Psoas muscle (tissue), 8 donors: ENCODE data around the gene CCDC92. TPM values are rescaled to one million over a fixed set of nuclear protein-coding genes. Genes with fewer than 3 reads are reported as not detected.

ENCODE experiments used
- ATAC-seq, 4 donors: fragments of 200-7000 bp; cut with Tn5 transposase; one replicate each; pipeline ENCODE4 v1.9.1; 2020; ENCODE audit warnings: moderate library complexity in 3 of 4, mild to moderate bottlenecking in 2 of 4
- DNase-seq, 2 donors: peaks; one replicate each; pipeline ENCODE4 v3.0.0-alpha.2; 2020
- H3K27ac ChIP-seq: fragments of 200-600 bp; one replicate; pipeline ENCODE4 v1.8.0; 2022
- H3K27me3 ChIP-seq, 3 donors: fragments of 200-600 bp in 1 of 3; one replicate each; pipeline versions ENCODE4 v1.6.1 to v1.8.0; 2013 to 2022; ENCODE audit warnings: low read length in 2 of 3, mild to moderate bottlenecking in 2 of 3, moderate library complexity in 1 of 3; ENCODE audit not compliant: insufficient read depth in 3 of 3
- H3K36me3 ChIP-seq, 2 donors: fragments of 200-600 bp in 1 of 2; one replicate each; pipeline versions ENCODE4 v1.6.1 to v1.8.0; 2013 to 2022; ENCODE audit warnings: low read depth in 1 of 2, mild to moderate bottlenecking in 1 of 2, moderate library complexity in 1 of 2; ENCODE audit not compliant: insufficient read depth in 1 of 2
- H3K4me1 ChIP-seq: fragments of 200-600 bp; one replicate; pipeline ENCODE4 v1.8.0; 2022
- H3K4me3 ChIP-seq: fragments of 200-600 bp; one replicate; pipeline ENCODE4 v1.8.0; 2022; ENCODE audit warnings: mild to moderate bottlenecking
- H3K9me3 ChIP-seq: fragments of 200-600 bp; one replicate; pipeline ENCODE4 v1.8.0; 2022
- CTCF ChIP-seq: fragments of 200-600 bp; IDR thresholded peaks from one replicate; pipeline ENCODE4 v1.8.0; 2022; ENCODE audit warnings: antibody characterized with exemption
- WGBS, 3 donors: extraction: QIAGEN DNeasy Blood & Tissue Kit; methylation state at CpG; one replicate each; pipeline versions ENCODE4 v1.1.6 to v1.1.7; 2013; 5-methylcytosine and 5-hydroxymethylcytosine counted together
- intact Hi-C, 2 donors: fragments of 100-400 bp; cut with DNase I; formaldehyde crosslinking; loops; one replicate each; pipeline versions ENCODE4 v1.11.0 to v1.14.2; 2022
- polyA plus RNA-seq, 3 donors: library from polyadenylated mRNA; stranded (reverse); fragments of 200-250 nt; gene quantifications; one replicate each; pipeline ENCODE4 v1.2.3, GENCODE V29; 2013
- total RNA-seq, 4 donors: library from RNA; stranded (reverse); fragmentation: NEBNext Ultra II Directional in 2 of 4; extraction: Animal tissue kit (Norgen Biotek cat#: 25700) in 2 of 4; gene quantifications; one replicate each; pipeline versions ENCODE4 v1.2.1 to v1.2.4, GENCODE V29; 2021 to 2023
- donor health status: healthy with polysubstance abuse.
- donor health status: DM: no; HTN: no; CAD: no; lungs with moderate emphysema.
- donor health status: Bipolar disorder and iron deficiency.
- donor health status: healthy.
- donor health status: DM: yes; HTN: yes; CAD: no.
- donor health status: DM: no; HTN: no; CAD: no.
- donor health status: DM: no; HTN: no; CAD: no.
- donor health status: DM: yes; HTN: yes; CAD: no.

The CCDC92 gene
- total and polyA plus RNA-seq, 7 donors: 27.9 to 83.2 (median 41.1) TPM

- ATAC-seq (no peak), DNase-seq (no peak)
- Histone ChIP-seq H3K4me1 (no peaks in the 10 kb centered on the region), H3K27me3 (no peaks in the 10 kb centered on the region), H3K9me3 (no peaks in the 10 kb centered on the region), H3K4me3 (no peak overlapping the region), H3K27ac (no peak overlapping the region), H3K36me3 (peaks cover 0 to 45% of the 10 kb centered on the region in 2 donors)
- TF ChIP-seq CTCF: no peak
- intact Hi-C loops: no loop called here
- 86 to 95% (median 89%) methylated on average over 7 of the region's 7 CpGs for WGBS, 3 donors
Measured at GRCh38 chr12:123935956-123936355, 36.7 kb downstream of the CCDC92 start.

- no peaks in the 10 kb centered on the region for H3K4me1 ChIP-seq
- H3K27me3 ChIP-seq: no peaks in the 10 kb centered on the region
- H3K9me3 ChIP-seq: no peaks in the 10 kb centered on the region
- DNase-seq (no peak), ATAC-seq (no peak)
- peaks cover 0 to 35% of the 10 kb centered on the region in 2 donors for H3K36me3 ChIP-seq
- H3K27ac ChIP-seq: no peak overlapping the region
- WGBS, 3 donors: 67 to 81% (median 79%) methylated on average over 9 of the region's 9 CpGs
- no peak overlapping the region for H3K4me3 ChIP-seq
- no peak for TF ChIP-seq CTCF
- intact Hi-C loops: no loop called here
Measured at GRCh38 chr12:123934829-123935228, 37.8 kb downstream of the CCDC92 start.

GRCh38 chr12:123934016-123934620, 38.5 kb downstream of the CCDC92 start:
- ATAC-seq: no peak
- intact Hi-C loops: no loop called here
- H3K9me3 ChIP-seq: no peaks in the 10 kb centered on the region
- no peak for DNase-seq
- no peak overlapping the region for H3K4me3 ChIP-seq
- TF ChIP-seq CTCF: no peak
- H3K36me3 ChIP-seq: peaks cover 0 to 30% of the 10 kb centered on the region in 2 donors
- H3K4me1 ChIP-seq: no peaks in the 10 kb centered on the region
- no peak overlapping the region for H3K27ac ChIP-seq
- WGBS, 3 donors: 84 to 85% (median 84%) methylated on average over 11 of the region's 11 CpGs
- peaks cover 0 to 6% (median 0%) of the 10 kb centered on the region in 3 donors for H3K27me3 ChIP-seq

GRCh38 chr12:123933214-123933613, 39.4 kb downstream of the CCDC92 start:
- Histone ChIP-seq H3K9me3 (no peaks in the 10 kb centered on the region), H3K27me3 (peaks cover 0 to 8% (median under 1%) of the 10 kb centered on the region in 3 donors), H3K36me3 (peaks cover 0 to 28% of the 10 kb centered on the region in 2 donors), H3K27ac (no peak overlapping the region), H3K4me1 (no peaks in the 10 kb centered on the region), H3K4me3 (no peak overlapping the region)
- ATAC-seq (no peak), DNase-seq (no peak)
- no peak for TF ChIP-seq CTCF
- intact Hi-C loops: no loop called here
- WGBS, 3 donors: 87 to 91% (median 91%) methylated on average over 14 of the region's 14 CpGs
